Right hindlimb (tissue), 1 donor: ENCODE results near the gene MRAP.
A peak's percentile ranks its signal among the peaks of the same experiment; 100 is the strongest.
"Not testable (repeated sequence)": the region's sequence is repeated elsewhere in the genome, so short reads cannot be mapped to it uniquely, and the experiment has no call there.

Source experiments
- DNase-seq: peaks from one replicate; pipeline ENCODE4 v3.0.0-alpha.2; 2018

Gene MRAP

DNA sequence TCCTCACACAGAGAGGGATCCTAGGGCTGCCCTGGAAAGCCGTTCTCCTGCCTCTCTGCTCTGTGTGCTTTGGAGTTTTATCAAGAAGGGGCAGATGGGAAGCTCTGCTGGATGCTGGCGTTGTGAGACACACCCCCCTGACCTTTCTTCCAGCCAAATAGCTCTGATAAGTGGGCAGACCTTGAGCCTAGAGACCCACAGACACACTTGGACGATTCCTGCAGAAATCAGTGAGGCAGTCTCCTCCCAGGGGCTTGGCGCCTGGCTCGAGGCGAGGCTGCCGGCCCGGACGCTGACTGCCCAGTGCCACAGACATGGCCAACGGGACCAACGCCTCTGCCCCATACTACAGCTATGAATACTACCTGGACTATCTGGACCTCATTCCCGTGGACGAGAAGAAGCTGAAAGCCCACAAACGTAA lies at the start of gene MRAP:
Gene MRAP (plus strand): TSS at position 198 of the 424 bp plus-strand sequence. CDS start 117 bp downstream, at position 315.
- no peak for DNase-seq

DNA sequence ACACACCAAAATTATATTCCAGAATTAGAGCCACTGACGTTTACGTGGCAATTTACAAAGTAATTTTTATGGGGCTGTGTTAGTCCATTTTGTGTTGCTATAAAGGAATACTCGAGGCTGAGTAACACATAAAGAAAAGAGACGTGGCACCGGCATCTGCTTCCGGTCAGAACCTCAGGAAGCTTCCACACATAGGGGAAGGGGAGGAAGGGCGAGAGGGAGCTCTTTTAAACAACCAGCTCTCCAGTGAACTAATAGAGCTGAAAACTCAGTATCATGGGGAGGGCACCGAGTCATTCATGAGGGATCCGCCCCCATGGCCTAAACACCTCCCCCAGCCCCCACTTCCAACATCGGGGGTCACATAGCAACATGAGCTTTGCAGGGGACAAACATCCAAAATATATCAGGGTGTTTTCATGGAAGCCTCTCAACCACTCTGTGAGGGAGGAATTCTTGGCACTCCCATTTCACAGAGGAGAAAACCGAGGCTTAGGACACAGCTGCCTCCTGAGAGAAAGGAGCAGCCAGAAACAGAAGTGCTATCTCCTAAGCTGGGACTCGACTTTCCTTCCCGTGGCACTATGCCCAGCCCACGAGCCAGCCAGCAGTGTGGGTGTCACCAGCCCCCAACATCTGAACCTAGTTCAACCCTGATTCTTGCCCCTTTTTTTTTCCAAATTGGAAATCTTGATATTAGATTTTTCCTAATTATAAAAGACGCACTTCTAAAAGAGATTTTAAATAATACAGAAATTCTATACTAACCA lies 49.0 kb upstream of the MRAP start:
- no peak for DNase-seq

GRCh38 chr21:32252136-32252535 lies 46.5 kb upstream of the MRAP start:
- DNase-seq, result no peak

GRCh38 chr21:32253215-32253641 lies 45.4 kb upstream of the MRAP start:
- DNase-seq, result no peak

GRCh38 chr21:32256251-32256650 lies 42.4 kb upstream of the MRAP start:
- DNase-seq, result no peak

DNA sequence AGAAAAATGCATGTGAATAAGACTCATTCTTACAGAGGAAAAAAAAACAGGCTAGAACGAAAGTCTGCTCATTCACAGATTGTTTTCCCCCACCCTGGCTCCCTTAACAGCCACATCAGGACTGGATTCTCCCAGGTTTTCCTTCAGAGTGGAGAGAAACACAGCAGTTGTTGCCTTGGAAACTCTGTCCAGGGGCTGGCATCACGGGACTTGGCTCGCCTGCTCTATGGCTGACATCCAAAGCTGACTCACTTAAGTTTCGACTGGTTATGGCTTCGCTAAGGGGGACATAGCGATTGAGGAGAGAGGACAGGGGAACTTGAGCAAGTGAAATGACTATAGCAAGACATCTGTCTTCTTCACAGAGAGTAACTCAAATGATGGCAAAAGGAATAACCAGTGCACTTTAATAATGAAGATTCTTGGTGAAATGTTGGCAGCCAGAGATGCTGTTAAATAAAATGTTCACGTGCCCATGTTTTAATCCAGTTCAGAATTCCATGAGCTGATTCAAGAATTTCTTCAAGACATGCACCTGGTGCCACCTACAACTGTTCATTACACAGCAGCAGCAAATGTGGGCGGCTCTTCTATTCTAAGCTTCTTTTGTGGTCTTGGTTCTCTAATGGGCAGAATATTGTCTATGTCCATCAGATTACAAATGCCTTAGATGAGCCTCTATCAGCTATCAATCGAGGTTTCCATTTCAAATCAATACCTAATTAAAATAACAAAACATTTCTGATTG lies 41.6 kb upstream of the MRAP start:
- peak; percentile 93 for DNase-seq

DNA sequence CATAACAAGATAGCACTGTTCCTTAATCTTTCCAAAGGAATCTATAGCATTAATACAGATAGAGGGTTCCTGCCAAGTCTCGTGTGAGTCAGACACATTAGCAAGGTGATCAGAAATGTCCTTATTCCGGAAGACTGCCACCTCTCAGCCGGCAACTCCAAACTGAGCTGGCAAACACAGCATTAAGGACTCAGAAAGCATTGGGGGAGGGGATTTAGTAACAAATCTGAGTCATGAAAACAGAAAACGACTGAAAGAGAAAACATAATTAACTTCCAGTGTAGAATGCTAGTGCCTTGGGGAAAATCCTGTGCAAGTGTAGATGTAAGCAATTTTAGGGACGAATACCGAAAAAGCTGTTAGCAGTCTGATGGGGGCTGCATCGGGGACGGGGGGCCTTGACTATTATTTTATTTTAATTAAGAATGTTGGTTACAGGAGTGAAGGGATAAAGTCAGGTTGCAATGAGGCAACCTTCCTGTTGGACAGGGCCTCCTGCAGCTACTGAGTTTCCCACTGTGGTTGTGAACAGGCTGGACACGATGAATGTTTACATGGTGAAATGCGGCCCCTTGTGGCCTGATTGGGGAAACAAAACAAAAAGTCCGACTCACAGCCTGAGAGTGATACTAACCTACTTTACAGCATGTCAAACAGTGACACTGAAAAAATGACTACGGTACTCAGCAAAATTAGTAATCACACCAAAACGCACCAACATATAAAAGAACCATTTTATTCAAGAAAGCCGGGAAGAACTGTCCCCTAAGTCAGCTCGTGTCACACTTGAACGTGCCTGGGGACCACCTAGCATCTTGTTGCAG lies 40.5 kb upstream of the MRAP start:
- peak; percentile 87 for DNase-seq

- DNase-seq, result not testable (repeated sequence)
These were observed 39.9 kb upstream of the MRAP start for GRCh38 chr21:32258786-32259048.

DNA sequence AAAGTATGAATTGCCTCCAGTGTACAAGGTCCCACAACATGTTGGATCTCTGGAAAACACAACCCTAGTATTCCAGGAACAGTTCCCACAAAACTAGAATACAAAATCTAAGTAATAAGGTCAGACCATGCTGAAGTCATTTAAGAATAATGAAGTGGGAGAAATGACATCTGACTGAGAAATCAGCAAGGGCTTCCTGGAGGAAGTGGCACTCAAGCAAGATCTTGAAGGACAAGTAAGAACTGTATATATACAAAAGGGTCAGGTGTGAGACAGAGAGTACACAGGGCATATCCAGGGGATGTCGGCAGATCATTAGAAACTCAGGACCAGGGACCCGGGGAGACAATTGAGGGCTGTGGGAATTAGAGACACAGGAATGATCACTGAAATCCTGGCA lies 38.5 kb upstream of the MRAP start:
- no peak for DNase-seq

GRCh38 chr21:32261929-32262328 lies 36.7 kb upstream of the MRAP start:
- DNase-seq, result no peak

GRCh38 chr21:32265321-32265720 lies 33.3 kb upstream of the MRAP start:
- DNase-seq, result not testable (repeated sequence)

- no peak for DNase-seq
These were observed 27.9 kb upstream of the MRAP start for GRCh38 chr21:32270748-32271147.

GRCh38 chr21:32276671-32277070 lies 22.0 kb upstream of the MRAP start:
- no peak for DNase-seq

- no peak for DNase-seq
These were observed 20.6 kb upstream of the MRAP start for GRCh38 chr21:32278103-32278502.

DNA sequence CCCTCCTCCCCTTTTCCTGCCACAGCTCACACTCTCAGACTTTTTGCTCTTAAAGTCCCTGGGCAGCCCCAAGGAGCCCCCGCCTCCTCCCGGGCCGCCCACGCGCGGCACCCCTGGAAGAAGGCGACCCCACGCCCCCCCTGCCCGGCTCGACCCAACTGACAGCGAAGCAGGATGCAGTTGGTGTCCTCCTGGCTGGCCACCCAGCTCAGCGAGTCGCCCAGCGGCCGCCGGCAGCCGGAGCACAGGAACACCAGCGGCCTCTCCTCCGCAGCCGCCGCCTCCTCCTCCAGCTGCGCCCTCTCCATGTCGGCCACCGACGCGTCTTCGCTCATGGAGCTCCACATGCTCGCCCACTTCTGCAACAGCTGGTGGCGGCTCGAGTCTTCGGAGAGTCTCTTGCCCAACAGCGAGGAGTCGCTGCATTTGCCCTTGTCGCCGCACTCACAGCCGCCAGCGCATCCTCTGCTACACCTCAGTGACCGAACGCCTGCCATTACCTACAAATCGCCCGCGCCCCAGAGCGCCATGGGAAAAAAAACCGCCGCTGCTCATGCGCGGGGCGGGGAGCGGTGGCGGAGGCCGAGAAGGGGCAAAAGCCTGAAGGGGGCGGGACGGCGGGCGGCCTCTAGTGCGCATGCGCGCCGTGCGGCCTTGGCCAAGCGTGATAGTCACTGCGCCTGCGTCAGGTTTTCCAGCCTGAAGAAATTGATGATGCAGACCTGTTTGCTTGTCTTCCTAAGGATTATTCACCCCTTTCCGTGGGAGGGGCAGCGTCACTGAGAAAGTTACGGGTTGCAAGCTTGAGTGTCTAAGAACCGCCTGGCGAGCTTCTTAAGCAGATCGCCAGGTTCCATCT lies 19.9 kb upstream of the MRAP start, which contains the start of gene MIS18A:
Gene MIS18A (minus strand): TSS at position 532 of the 859 bp plus-strand sequence. CDS start 35 bp downstream, at position 497.
- peak; percentile 97 for DNase-seq

- DNase-seq, result no peak
These were observed 19.3 kb upstream of the MRAP start for GRCh38 chr21:32279377-32279680.

- DNase-seq, result no peak
These were observed 17.1 kb upstream of the MRAP start for GRCh38 chr21:32281531-32281930.

GRCh38 chr21:32282992-32283391 lies 15.7 kb upstream of the MRAP start:
- DNase-seq, result no peak

- DNase-seq, result no peak
These were observed 13.2 kb upstream of the MRAP start for GRCh38 chr21:32285476-32285875.

DNA sequence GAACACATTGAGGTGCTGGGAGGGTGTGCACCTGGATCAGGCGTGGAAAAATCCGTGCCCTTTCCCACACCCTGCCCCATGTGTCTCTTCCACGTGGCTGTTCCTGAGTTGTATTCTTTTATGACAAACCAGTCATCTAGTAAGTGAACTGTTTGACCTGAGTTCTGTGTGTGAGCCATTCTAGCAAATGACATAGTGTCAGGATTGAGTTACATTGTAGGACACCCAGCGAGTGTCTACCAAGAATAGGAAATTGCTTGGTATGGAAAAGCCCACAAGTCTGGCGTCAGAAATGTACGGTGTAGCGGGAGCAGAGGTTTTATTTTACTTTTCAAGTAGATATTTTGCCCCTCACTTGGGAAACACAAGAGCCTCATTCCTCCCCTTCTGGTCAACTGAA lies 1.2 kb upstream of the MRAP start:
- no peak for DNase-seq

DNA sequence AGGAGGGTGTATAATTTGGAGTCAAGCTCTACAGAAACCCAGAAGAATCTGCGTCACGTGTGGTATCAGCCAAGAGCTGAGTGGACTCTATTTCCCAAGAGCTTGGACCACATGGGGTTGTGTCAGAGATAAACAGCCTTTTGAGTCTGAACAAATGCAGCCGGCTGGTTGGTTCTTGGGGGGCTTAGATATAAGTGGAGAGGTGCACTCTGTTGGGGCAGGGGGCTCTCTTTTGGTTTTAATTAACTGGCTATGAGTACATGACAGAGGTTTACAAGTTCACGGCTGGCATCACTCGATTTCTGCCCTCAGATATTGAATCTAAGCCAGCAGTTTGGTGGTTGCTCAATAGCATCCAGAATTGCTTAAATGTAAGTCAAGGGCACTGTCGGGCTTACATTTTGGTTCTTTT lies 501 bp upstream of the MRAP start:
- DNase-seq, result no peak

GRCh38 chr21:32299695-32300094 lies 1.0 kb downstream of the MRAP start:
- no peak for DNase-seq
